Fibroblast of skin of left quadriceps (primary cell): ENCODE data around the gene ZHX3.
"Not testable (repeated sequence)": the region's sequence is repeated elsewhere in the genome, so short reads cannot be mapped to it uniquely, and the experiment has no call there.

ENCODE experiments used
- DNase-seq, 2 experiments: peaks; one replicate each; pipeline ENCODE4 v3.0.0-alpha.2; 2013; ENCODE audit warnings: low read depth in 2 of 2

ZHX3 gene

DNA sequence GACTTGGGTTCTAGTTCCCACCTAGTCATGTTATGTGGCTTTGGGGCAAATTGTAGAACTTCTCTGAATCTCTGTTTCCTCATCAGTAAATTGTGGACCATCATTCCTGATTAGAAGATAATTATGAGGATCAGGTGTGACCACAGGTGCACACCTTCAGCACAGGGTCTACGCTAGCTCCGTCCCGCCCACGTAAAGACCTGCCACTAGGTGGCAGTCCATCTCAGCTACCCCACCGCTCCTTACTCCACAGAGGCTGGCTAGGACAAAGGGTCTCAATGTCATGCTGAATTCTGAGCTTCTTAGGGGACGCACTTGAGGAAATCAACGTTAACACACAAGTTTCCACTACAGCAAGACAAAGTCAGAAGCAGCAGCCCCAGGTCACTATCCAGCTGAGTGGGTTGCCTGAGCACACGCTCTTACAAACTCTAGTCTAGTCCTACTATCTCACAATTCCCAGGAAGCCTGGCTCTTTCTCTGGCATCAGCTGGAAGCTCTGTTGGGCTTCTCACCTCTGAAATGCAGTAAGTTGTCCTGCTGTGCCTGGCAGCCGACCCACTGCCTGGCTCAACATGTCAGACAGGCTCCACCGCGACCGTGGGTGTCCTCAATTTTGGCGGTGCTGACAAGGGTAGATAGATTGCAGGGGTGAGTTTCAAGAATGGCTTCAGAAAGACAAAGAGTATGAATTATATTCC lies 182.2 kb downstream of the ZHX3 start:
- no peak for DNase-seq

DNA sequence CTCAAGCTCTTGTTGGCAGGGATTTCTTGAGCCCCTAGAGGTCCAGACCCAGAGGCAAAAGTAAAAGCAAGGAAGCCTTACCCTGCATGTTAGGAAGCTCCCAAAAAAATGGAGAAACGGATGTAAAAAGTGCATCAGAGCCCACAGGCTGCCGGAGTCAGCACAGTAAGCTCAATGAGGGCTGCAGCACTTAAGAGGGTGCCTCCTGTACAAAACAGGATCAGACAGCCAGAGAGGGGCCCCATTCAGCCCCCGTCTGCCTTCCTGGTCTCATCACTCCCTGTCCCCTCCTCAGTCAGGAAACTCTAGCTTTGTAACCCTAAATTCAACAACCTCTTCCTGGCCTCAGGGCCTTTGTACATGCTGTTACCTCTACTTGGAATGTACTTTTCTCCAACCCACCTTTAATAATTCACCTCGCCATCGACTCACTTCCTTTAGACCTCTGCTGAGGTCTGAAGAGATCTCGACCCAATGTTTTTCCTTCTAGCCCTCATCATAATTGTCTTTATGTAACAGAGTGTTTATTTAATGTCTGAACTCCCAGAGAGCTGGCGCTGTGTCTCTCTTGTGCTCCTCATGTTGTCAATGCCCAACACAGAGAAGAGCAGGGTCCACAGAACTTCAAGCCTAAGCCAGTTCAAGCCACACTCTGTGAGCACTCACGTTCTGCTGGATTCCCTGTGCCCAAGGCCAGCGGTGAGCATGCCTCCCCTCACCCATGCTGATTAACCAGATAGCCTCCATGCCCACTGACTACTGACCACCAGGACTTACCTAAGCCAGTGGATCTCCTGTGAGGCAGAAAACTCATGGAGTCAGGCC lies 183.0 kb downstream of the ZHX3 start:
- no peak for DNase-seq

GRCh38 chr20:41133709-41134361 lies 183.7 kb downstream of the ZHX3 start:
- DNase-seq, result no peak

- DNase-seq, result not testable (repeated sequence)
Observed at GRCh38 chr20:41132388-41132775, 185.1 kb downstream of the ZHX3 start.

GRCh38 chr20:41131594-41132387 lies 185.7 kb downstream of the ZHX3 start:
- DNase-seq, result no peak
